HCT116 (cell line): ENCODE measurements around the gene SMIM41. TPM values are rescaled to one million over a fixed set of nuclear protein-coding genes. Genes with fewer than 3 reads are reported as not detected.

Source experiments
- ATAC-seq: fragments of 200-7000 bp; cut with Tn5 transposase; 2 replicates; pipeline ENCODE4 v1.9.1; 2020; ENCODE audit warnings: mild to moderate bottlenecking, moderate library complexity
- BruUV-seq: library from RNA; stranded (reverse); fragments of 400-500 nt; replicated peaks from 2 replicates; lab custom pipeline; 2021; lab: Mats Ljungman, UMichigan
- CTCF ChIA-PET: fragments of 300-600 bp; sonication (Branson Sonifier 250); formaldehyde crosslinking; loops from one replicate; lab custom pipeline; 2021; ENCODE audit warnings: antibody characterized with exemption; lab: Charles Lee
- POLR2A ChIA-PET: fragments of 300-600, 350-600 bp; sonication (Branson Sonifier 250); formaldehyde crosslinking; loops from one replicate; lab custom pipeline; 2021; ENCODE audit warnings: antibody characterized with exemption; lab: Charles Lee
- RAD21 ChIA-PET, 2 experiments: fragments of 300-600 bp; sonication (Branson Sonifier 250); formaldehyde crosslinking; loops; one replicate each; lab custom pipeline; 2023; ENCODE audit warnings: low total read pairs in 2 of 2; ENCODE audit not compliant: uncharacterized antibody in 2 of 2, unreplicated experiment in 2 of 2, low non-redundant PET in 1 of 2; lab: Charles Lee
- DNase-seq: peaks from one replicate; pipeline ENCODE4 v3.0.0-alpha.2; 2010; ENCODE audit warnings: low read depth, low spot score
- H2AFZ ChIP-seq: fragments of 200-600 bp; shearing (Covaris generic), sonication (generic); 2 replicates; pipeline ENCODE4 v1.6.1; 2017; ENCODE audit warnings: low read depth, mixed run types, mixed read lengths, antibody characterized with exemption, low read length; ENCODE audit not compliant: poor library complexity, severe bottlenecking
- H3K27ac ChIP-seq: 2 replicates; pipeline ENCODE4 v1.5.1; 2012; ENCODE audit warnings: low read depth, low read length
- H3K27me3 ChIP-seq: fragments of 200-600 bp; sonication (generic); 2 replicates; pipeline ENCODE4 v1.6.1; 2016; ENCODE audit warnings: mixed run types, low read length, mixed read lengths; ENCODE audit not compliant: insufficient read depth
- H3K36me3 ChIP-seq, 2 experiments: fragments of 200-500 bp in 1 of 2; fragments of 200-600 bp in 1 of 2; sonication (Bioruptor generic) in 1 of 2; sonication (generic) in 1 of 2; 2 replicates each; pipeline versions ENCODE4 v1.5.1 to v1.6.1; 2014 to 2016; ENCODE audit warnings: low read length in 2 of 2, inconsistent platforms in 1 of 2, mixed read lengths in 1 of 2, mixed run types in 1 of 2; ENCODE audit not compliant: insufficient read depth in 2 of 2, control insufficient read depth in 1 of 2
- H3K4me1 ChIP-seq, 2 experiments: fragments of 200-600 bp in 1 of 2; sonication (generic) in 1 of 2; 2 replicates each; pipeline versions ENCODE4 v1.5.1 to v1.6.1; 2012 to 2017; ENCODE audit warnings: low read length in 2 of 2, inconsistent platforms in 1 of 2, mild to moderate bottlenecking in 1 of 2, mixed read lengths in 1 of 2, mixed run types in 1 of 2, moderate library complexity in 1 of 2; ENCODE audit not compliant: insufficient read depth in 2 of 2, control insufficient read depth in 1 of 2
- H3K4me2 ChIP-seq: fragments of 200-600 bp; sonication (generic); 2 replicates; pipeline ENCODE4 v1.6.1; 2017; ENCODE audit warnings: mixed run types, low read length, mixed read lengths
- H3K4me3 ChIP-seq, 2 experiments: fragments of 200-600 bp in 1 of 2; sonication (generic) in 1 of 2; replicated peaks in 1 of 2; 2 replicates each; pipeline ENCODE4 v1.5.1; 2011 to 2016; ENCODE audit warnings: low read length in 2 of 2, control low read depth in 1 of 2, low read depth in 1 of 2, mild to moderate bottlenecking in 1 of 2, mixed read lengths in 1 of 2, mixed run types in 1 of 2
- H3K79me2 ChIP-seq: fragments of 200-600 bp; sonication (generic); 2 replicates; pipeline ENCODE4 v1.6.1; 2017; ENCODE audit warnings: mild to moderate bottlenecking, mixed run types, low read length, moderate library complexity, mixed read lengths; ENCODE audit not compliant: insufficient read depth
- H3K9ac ChIP-seq: fragments of 200-600 bp; sonication (generic); 2 replicates; pipeline ENCODE4 v1.6.1; 2016; ENCODE audit warnings: low read length, mixed read lengths
- H3K9me2 ChIP-seq: fragments of 200-600 bp; sonication (generic), shearing (Covaris generic); 2 replicates; pipeline ENCODE4 v1.6.1; 2017; ENCODE audit warnings: mixed run types, mild to moderate bottlenecking, moderate library complexity; ENCODE audit not compliant: insufficient read depth
- H3K9me3 ChIP-seq, 2 experiments: fragments of 200-500 bp in 1 of 2; fragments of 200-600 bp in 1 of 2; sonication (Bioruptor generic) in 1 of 2; sonication (generic) in 1 of 2; 2 replicates each; pipeline ENCODE4 v1.6.1; 2014 to 2017; ENCODE audit warnings: low read length in 2 of 2, mixed read lengths in 2 of 2, inconsistent platforms in 1 of 2, low read depth in 1 of 2, mild to moderate bottlenecking in 1 of 2, mixed run types in 1 of 2, moderate library complexity in 1 of 2; ENCODE audit not compliant: control insufficient read depth in 1 of 2, insufficient read depth in 1 of 2
- H4K20me1 ChIP-seq: fragments of 200-600 bp; sonication (generic), shearing (Covaris generic); 2 replicates; pipeline ENCODE4 v1.6.1; 2017; ENCODE audit warnings: mixed run types, mild to moderate bottlenecking, moderate library complexity; ENCODE audit not compliant: insufficient read depth
- CEBPB ChIP-seq: IDR thresholded peaks from 2 replicates; pipeline ENCODE4 v1.6.1; 2012; ENCODE audit warnings: low read depth
- ELF1 ChIP-seq: IDR thresholded peaks from 2 replicates; pipeline ENCODE4 v1.6.1; 2012; ENCODE audit warnings: low read depth, borderline replicate concordance
- EZH2phosphoT487 ChIP-seq: fragments of 200-600 bp; IDR thresholded peaks from 2 replicates; pipeline ENCODE4 v1.6.1; 2018; ENCODE audit warnings: antibody characterized with exemption, borderline replicate concordance
- FOSL1 ChIP-seq: IDR thresholded peaks from 2 replicates; pipeline ENCODE4 v1.6.1; 2012; ENCODE audit warnings: low read depth
- JUND ChIP-seq: IDR thresholded peaks from 2 replicates; pipeline ENCODE4 v1.6.1; 2012
- POLR2A ChIP-seq: IDR thresholded peaks from 2 replicates; pipeline ENCODE4 v1.7.0; 2011; ENCODE audit warnings: borderline replicate concordance; ENCODE audit not compliant: insufficient read depth, insufficient read length; ENCODE audit errors: extremely low read depth
- POLR2AphosphoS5 ChIP-seq: IDR thresholded peaks from 2 replicates; pipeline ENCODE4 v1.6.1; 2011; ENCODE audit warnings: mild to moderate bottlenecking, low read depth, low read length, moderate library complexity
- RAD21 ChIP-seq: IDR thresholded peaks from 2 replicates; pipeline ENCODE4 v1.6.1; 2012; ENCODE audit warnings: low read depth, mild to moderate bottlenecking
- SP1 ChIP-seq: IDR thresholded peaks from 2 replicates; pipeline ENCODE4 v1.6.1; 2012; ENCODE audit warnings: low read depth
- YY1 ChIP-seq: IDR thresholded peaks from 2 replicates; pipeline ENCODE4 v1.6.1; 2011; ENCODE audit warnings: low read length, low read depth, moderate library complexity, mild to moderate bottlenecking; ENCODE audit not compliant: insufficient replicate concordance; ENCODE audit errors: extremely low read depth
- ZNF274 ChIP-seq: fragments of 200-500 bp; sonication (Bioruptor generic); IDR thresholded peaks from 2 replicates; pipeline ENCODE4 v1.6.1; 2014; ENCODE audit warnings: mild to moderate bottlenecking, low read depth, low read length, inconsistent platforms
- intact Hi-C: fragments of 100-400 bp; cut with micrococcal nuclease; formaldehyde crosslinking; loops from 2 replicates; pipeline ENCODE4 v1.10.0; 2022
- total RNA-seq: library from RNA; stranded (reverse); gene quantifications from one replicate; pipeline ENCODE4 v1.2.1, GENCODE V29; 2021; ENCODE audit not compliant: unreplicated experiment
- TF ChIP-seq, protein P1 (sequence below): IDR thresholded peaks from 2 replicates; pipeline ENCODE4 v1.6.1; 2012
- TF ChIP-seq, protein P2 (sequence below): IDR thresholded peaks from 2 replicates; pipeline ENCODE4 v1.6.1; 2012
- TF ChIP-seq, protein P3 (sequence below), 3 experiments: fragments of 200-600 bp in 1 of 3; sonication (generic) in 1 of 3; IDR thresholded peaks in 2 of 3; conservative IDR thresholded peaks in 1 of 3; 2 replicates each; pipeline ENCODE4 v1.5.1; 2012 to 2017; ENCODE audit warnings: low read depth in 2 of 3, low read length in 2 of 3, antibody characterized with exemption in 1 of 3, borderline replicate concordance in 1 of 3, control low read depth in 1 of 3, mild to moderate bottlenecking in 1 of 3, mixed read lengths in 1 of 3, mixed run types in 1 of 3, moderate library complexity in 1 of 3; ENCODE audit not compliant: insufficient read depth in 1 of 3

The SMIM41 gene
- total RNA-seq, 1 experiment from 2014 or later: not detected

GRCh38 chr12:52042706-52043385 is 36.7 kb upstream of the SMIM41 start:
- ChIA-PET RAD21 (no interaction called here), POLR2A (no interaction called here), CTCF (interaction anchor here (0.8 kb wide), 1 partner anchor 26 kb away, joined by 3 read pairs; no protein-coding TSS in a partner anchor)
- Histone ChIP-seq H2AFZ (no peak overlapping the region), H3K27me3 (no peaks in the 10 kb centered on the region), H3K27ac (no peak overlapping the region), H3K9me3 (no peaks in the 10 kb centered on the region), H3K4me1 (peaks cover 0 to 21% of the 10 kb centered on the region in 2 experiments; a peak in 1 of 4 replicates), H3K36me3 (no peaks in the 10 kb centered on the region), H4K20me1 (no peaks in the 10 kb centered on the region), H3K4me3 (no peak overlapping the region), H3K9me2 (no peaks in the 10 kb centered on the region), H3K4me2 (no peak overlapping the region), H3K79me2 (peaks cover 20% of the 10 kb centered on the region), H3K9ac (no peak overlapping the region)
- TF ChIP-seq ZNF274: no peak
- TF ChIP-seq EZH2phosphoT487: no peak
- TF ChIP-seq, protein P1, sequence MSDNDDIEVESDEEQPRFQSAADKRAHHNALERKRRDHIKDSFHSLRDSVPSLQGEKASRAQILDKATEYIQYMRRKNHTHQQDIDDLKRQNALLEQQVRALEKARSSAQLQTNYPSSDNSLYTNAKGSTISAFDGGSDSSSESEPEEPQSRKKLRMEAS: no peak
- TF ChIP-seq CEBPB: no peak
- TF ChIP-seq YY1: no peak
- no peak for ATAC-seq
- intact Hi-C loops: no loop called here
- no TSS peak for BruUV-seq
- DNase-seq: no peak

DNA sequence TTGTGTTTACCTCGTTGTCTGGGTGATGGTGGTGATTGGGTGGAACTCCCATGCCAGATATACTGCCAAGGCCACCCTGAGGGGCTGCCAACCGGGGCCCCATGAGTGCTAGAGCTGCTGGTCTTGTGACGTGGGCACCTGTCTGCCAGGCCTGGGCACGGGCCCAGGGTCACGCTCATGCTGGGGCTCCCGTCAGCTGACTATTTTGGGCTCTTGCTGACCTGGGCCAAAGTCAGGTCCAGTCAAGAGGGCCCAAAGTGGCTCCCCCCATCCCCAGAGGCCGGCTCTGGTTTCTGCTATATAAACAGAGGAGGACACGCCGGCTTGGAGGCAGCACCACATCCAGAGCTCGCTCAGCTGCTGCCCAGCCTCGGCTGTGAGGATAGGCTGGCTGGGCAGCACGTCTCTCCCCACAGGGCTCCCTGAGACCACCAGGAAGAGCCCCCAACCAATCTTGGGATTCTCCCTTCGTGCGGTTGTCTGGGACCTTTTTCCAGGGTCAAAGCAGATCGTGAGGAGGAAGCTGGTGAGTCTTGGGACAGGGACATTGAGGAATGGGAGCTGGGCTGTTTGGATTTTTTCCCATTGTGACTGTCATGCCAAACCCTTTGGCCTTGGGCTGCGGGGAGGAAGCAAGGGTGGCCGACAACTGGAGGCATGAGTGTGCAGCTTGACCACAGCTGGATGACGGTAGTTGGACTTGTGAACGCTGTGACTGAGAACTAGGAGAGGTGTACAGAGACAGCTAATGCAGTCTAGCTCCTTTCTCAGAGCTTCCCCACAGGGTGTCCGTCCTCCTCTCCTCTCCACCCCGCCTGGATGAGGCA is 35.9 kb upstream of the SMIM41 start:
- no peak overlapping the region for H3K4me2 ChIP-seq
- DNase-seq: no peak
- H4K20me1 ChIP-seq: no peaks in the 10 kb centered on the region
- ChIA-PET POLR2A (no interaction called here), RAD21 (no interaction called here), CTCF (interaction anchor here (0.8 kb wide), 1 partner anchor 25 kb away, joined by 3 read pairs; no protein-coding TSS in a partner anchor)
- H2AFZ ChIP-seq: no peak overlapping the region
- ATAC-seq: no peak
- intact Hi-C loops: no loop called here
- no TSS peak for BruUV-seq
- H3K27me3 ChIP-seq: no peaks in the 10 kb centered on the region
- TF ChIP-seq RAD21 (no peak), JUND (no peak), CEBPB (no peak), SP1 (no peak), FOSL1 (no peak), POLR2AphosphoS5 (no peak), ELF1 (no peak), POLR2A (no peak), YY1 (no peak), ZNF274 (no peak)
- TF ChIP-seq, protein P1: no peak
- TF ChIP-seq, protein P2, sequence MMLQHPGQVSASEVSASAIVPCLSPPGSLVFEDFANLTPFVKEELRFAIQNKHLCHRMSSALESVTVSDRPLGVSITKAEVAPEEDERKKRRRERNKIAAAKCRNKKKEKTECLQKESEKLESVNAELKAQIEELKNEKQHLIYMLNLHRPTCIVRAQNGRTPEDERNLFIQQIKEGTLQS: no peak
- TF ChIP-seq, protein P3, sequence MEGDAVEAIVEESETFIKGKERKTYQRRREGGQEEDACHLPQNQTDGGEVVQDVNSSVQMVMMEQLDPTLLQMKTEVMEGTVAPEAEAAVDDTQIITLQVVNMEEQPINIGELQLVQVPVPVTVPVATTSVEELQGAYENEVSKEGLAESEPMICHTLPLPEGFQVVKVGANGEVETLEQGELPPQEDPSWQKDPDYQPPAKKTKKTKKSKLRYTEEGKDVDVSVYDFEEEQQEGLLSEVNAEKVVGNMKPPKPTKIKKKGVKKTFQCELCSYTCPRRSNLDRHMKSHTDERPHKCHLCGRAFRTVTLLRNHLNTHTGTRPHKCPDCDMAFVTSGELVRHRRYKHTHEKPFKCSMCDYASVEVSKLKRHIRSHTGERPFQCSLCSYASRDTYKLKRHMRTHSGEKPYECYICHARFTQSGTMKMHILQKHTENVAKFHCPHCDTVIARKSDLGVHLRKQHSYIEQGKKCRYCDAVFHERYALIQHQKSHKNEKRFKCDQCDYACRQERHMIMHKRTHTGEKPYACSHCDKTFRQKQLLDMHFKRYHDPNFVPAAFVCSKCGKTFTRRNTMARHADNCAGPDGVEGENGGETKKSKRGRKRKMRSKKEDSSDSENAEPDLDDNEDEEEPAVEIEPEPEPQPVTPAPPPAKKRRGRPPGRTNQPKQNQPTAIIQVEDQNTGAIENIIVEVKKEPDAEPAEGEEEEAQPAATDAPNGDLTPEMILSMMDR (IDR thresholded peaks at IDR 0.05 in 2 of 3, conservative IDR thresholded peaks at IDR 0.05 in 1 of 3; ENCODE audit: borderline replicate concordance in 1 of 3, insufficient read depth in 1 of 3, low read depth in 2 of 3, low read length in 2 of 3): no peak
- no peaks in the 10 kb centered on the region for H3K9me2 ChIP-seq
- no peak overlapping the region for H3K9ac ChIP-seq
- H3K4me3 ChIP-seq: no peak overlapping the region
- no peaks in the 10 kb centered on the region for H3K9me3 ChIP-seq
- no peak overlapping the region for H3K27ac ChIP-seq
- H3K4me1 ChIP-seq: peaks cover 0 to 14% of the 10 kb centered on the region in 2 experiments; a peak in 1 of 4 replicates
- H3K79me2 ChIP-seq: peaks cover 15% of the 10 kb centered on the region
- H3K36me3 ChIP-seq: no peaks in the 10 kb centered on the region
